NCI-H128 (cell line): ENCODE results near the gene CDC37L1.
"Not testable (repeated sequence)": the region's sequence is repeated elsewhere in the genome, so short reads cannot be mapped to it uniquely, and the experiment has no call there.

Experiments
- DNase-seq: peaks from one replicate; lab custom pipeline; 2025; ENCODE audit not compliant: unreplicated experiment; lab: John Stamatoyannopoulos, UW

CDC37L1 gene

DNA sequence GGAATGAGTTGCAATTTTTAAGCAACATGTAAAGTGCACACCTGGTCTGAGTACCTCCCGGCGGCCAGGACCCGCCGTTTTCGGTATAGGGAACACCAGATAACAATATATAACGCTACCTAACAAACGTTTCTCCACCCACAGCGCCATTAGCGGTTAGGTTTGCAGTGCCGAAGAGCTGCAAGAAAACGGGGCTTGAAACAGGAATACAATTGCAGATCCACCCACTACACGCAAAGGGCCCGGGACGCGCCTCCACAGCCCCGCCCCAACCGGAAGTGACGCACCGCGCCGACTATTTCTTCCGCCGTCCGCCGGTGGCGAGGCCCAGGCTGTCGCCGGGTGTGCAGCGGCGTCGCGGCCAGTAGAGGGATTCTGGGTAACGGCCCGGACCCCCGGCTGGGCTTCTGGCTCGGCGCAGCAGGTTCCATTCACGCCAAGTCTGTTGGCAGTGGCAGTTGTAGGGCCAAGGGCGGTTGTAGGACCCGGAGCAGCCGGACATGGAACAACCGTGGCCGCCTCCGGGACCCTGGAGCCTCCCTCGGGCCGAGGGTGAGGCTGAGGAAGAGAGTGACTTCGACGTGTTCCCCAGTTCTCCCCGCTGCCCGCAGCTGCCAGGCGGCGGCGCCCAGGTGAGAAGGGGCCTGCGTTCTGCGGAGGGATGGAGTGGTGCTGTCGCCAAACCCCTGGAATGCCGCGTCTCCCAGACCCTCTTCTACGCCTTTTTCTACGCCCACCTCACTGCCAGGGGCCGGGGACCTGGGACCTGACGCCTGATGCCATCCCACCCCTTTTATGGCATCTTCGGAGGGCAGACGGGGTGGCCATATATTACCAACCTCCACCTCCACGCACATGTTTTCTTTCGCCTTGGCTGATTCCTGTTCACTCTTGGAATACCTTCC lies at the start of gene CDC37L1:
Gene CDC37L1 (plus strand): TSS at position 302 of the 905 bp plus-strand sequence. CDS start 199 bp downstream, at position 501.
- DNase-seq = peak; percentile 89

DNA sequence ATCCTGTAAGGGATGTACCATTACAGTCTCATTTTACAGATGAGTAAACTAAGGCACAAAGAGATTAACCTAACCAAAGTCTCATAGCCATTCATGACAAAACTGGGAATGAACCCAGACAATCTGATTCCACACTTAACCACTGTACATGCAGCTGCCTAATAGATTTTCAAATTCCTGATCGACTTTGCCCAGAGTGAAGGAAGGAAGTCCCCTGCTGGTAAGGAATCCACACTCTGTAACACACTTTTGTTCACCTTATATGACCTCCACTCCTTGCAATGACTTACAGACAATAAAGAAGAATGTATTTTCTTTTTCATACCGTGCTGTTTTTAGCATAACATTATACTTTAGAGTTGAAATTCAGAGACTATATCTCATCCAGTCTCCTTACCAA lies 48.5 kb upstream of the CDC37L1 start:
- no peak for DNase-seq

DNA sequence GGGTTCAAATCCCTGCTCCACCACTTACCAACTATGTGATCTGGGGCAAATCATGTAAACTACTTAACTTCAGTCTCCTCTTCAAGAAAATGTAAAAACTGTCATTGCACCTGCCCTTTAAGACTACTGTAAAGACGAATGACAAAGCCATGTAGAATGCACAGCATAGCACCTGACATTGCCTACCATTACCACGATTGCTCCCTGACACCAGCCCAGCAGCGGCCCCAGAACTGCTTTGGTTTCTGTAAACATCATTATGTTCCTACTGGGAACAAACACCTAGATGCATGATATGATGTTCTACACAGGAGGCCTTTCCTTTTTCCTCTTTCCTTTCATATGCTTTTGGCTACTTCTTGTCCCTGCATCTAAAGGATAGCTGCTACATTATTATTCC lies 40.4 kb upstream of the CDC37L1 start:
- no peak for DNase-seq

DNA sequence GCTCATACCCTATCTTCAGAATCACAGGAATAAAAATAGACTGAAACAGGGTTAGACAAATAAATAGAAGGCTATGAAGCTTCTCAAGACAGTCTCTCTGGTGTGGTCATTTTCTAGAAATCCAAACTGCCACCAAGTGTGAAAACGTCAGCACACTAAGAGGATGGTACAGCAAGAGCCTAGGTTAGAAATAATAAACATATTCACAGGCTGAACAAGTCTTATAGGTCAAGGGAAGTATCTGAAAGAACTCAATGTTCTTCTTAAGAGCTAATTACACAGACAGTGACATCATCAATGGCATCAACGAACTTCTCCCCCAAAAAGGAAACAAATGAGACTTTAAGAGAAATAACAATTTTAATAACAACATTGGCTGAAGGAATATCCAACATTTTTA lies 39.9 kb upstream of the CDC37L1 start:
- no peak for DNase-seq

DNA sequence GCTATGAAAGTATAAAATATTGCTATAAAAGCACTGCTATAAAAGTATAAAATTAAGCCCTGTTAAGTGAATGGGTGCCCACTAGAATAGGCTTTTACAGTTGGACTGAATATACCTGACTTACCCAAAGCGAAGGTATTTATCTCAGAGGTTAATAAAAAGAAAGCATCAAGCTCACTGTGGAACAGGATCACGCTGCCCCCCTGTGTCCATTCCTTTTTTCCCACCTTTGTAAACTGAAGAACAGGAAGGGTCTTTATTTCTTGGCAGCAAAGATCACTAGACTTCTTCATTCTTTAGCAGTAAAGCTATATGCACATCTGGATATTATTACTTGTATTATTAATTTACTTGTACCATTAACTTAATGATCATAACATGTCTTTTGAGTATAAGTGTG lies 39.3 kb upstream of the CDC37L1 start:
- DNase-seq = no peak

DNA sequence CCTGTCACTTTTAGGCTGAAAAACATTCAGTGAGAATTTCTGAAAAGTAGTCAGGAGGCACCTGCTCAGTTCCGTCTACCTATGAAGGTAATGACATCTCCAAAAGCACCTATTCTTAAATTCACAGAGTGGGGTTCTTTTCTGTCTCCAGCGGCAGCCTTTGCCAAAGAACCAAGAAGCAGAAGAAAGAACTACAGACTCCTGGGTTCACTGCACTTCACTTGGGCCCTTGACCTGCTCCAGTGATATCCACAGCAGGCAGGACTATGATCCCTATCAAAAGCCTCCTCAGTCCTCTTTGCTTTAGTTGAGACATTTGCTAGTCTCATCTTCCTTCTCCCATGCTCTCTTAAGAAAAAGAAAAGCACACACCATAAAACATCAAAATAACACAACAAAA lies 37.0 kb upstream of the CDC37L1 start:
- no peak for DNase-seq

DNA sequence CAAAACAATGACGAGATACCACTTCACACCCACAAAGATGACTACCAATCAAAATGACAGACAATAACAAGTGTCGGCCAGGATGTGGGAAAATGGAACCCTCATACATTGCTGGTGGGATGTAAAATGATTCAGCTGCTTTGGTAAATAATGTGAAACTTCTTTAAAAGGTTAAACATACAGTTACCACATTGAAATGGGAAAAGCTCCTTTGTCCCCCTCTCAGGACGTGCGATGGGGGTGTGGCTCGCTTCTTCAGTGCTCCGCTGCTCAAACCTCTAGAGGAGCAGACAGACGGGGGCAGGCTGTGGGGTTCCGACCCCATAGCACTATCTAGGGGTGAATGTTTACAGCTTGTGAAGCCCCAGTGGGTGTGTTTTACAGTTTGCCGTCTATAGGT lies 25.3 kb upstream of the CDC37L1 start:
- DNase-seq = no peak

DNA sequence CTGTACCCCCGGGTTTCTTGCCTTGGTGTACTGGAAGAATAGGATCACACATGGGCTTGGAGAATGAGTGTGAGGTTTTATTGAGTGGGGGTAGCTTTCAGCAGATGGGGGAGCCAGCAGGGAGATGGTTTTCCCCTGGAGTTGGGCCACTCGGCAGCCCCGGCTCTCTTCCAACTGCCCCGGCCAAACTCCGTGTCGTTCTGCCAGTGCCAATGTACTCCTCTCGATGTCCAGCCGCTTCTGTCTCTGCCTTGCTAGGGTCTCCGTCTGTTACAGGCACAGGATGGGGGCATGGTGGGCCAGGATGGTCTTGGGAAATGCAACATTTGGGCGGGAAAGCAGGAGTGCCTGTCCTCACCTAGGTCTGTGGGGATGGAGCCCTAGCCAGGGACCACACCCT lies 24.8 kb upstream of the CDC37L1 start:
- no peak for DNase-seq

DNA sequence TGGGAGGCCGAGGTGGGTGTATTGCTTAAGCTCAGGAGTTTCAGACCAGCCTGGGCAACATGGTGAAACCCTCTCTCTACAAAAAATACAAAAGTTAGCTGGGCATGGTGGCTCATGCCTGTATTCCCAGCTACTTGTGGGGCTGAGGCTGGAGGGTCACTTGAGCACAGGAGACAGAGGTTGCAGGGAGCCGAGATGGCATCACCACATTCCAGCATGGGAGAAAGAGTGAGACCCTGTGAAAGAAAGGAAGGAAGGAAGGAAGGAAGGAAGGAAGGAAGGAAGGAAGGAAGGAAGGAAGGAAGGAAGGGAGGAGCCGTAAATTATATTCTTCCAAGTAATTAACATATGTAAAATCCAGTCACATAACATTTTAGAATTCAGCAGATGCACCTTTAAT lies 23.2 kb upstream of the CDC37L1 start:
- DNase-seq = not testable (repeated sequence)

DNA sequence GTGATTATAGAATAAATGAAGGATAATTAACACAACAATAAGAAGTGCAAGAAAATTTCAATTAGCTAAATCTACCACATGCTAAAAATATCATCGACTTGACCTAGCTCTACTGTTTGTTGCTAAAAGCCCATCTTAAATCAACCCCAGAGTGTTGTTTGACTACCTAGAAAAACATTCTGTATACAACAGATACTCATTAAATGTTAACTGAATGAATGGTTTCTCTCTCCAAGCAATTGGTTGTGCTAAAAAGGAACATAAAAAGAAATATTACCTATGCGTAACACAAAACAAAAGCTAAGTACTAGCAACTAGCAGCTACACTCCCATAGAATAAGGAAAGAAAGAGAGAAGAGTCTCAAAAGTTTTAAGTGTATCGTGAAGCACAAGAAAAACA lies 22.7 kb upstream of the CDC37L1 start:
- no peak for DNase-seq

DNA sequence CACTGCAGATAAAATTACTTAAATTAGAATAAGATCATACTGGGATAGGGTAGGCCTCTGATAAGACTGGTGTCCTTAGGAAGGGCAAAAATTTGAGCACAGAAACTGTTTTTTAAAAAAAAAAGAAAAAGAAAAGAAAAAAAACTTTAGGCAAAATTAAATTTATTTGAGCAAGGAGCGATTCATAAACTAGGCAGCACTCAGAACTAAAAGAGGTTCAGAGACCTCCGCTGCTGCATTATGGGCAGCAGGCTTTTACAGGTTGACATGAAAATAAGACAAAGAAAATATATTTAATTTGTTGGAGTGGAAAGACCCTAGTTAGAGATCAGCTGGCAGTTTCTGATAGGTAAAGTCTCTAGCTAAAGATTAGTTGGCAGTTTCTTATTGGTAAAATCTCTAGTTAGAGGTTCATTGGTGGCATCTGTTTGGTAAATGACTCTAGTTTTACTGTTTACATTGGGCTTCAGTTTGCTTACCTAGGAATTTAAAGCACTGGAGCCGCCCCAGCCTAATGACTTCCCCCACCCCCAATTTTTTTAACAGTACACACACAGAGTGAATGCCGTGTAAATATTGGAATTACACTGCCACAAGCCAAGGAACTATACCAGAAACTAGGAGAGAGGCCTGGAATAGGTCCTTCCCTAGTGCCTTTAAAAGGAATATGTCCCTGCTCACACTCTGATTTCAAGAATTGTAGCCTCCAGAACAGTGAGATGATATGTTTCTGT lies 21.8 kb upstream of the CDC37L1 start:
- no peak for DNase-seq

DNA sequence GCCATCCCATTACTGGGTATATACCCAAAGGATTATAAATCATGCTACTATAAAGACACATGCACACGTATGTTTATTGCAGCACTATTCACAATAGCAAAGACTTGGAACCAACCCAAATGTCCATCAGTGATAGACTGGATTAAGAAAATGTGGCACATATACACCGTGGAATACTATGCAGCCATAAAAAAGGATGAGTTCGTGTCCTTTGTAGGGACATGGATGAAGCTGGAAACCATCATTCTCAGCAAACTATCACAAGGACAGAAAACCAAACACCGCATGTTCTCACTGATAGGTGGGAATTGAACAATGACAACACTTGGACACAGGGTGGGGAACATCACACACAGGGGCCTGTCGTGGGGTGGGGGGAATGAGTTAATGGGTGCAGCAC lies 18.7 kb upstream of the CDC37L1 start:
- DNase-seq = not testable (repeated sequence)

DNA sequence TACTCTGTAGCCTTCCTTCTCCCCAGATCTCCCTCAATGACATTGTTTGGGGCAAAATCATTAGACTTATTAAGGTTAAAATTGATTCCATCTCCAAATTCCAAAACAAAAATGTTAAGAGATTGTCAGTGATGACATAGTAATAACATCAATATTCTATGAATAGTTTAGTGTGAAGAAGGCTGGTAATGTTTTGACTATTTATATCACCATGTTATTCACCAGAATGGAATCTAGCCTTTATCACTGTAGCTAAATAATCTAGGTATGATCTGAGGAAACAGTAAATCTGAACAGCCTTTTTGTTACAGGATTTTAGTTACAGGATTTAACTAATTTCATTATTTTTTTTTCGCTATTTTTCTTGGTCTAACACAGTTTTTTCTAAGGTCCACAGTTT lies 18.2 kb upstream of the CDC37L1 start:
- DNase-seq = no peak

DNA sequence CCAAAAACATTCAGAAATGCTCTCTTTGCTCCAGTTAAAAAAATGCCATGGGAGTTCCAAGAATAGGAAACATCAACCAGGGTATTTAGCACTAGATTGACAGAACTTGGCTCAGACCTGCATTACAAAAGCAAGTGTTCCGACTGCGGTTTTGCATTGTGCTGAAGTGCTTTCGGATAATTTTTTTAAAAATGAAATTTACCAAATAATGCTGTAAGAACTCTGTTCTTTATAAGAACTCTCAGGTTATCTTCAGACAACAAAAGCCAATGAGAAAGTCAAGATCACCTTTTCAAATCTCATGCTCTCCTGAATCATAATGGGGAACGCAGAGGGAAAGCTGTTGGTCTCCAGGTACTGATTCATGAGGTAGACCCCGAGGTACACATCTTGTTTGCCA lies 17.8 kb upstream of the CDC37L1 start:
- no peak for DNase-seq

DNA sequence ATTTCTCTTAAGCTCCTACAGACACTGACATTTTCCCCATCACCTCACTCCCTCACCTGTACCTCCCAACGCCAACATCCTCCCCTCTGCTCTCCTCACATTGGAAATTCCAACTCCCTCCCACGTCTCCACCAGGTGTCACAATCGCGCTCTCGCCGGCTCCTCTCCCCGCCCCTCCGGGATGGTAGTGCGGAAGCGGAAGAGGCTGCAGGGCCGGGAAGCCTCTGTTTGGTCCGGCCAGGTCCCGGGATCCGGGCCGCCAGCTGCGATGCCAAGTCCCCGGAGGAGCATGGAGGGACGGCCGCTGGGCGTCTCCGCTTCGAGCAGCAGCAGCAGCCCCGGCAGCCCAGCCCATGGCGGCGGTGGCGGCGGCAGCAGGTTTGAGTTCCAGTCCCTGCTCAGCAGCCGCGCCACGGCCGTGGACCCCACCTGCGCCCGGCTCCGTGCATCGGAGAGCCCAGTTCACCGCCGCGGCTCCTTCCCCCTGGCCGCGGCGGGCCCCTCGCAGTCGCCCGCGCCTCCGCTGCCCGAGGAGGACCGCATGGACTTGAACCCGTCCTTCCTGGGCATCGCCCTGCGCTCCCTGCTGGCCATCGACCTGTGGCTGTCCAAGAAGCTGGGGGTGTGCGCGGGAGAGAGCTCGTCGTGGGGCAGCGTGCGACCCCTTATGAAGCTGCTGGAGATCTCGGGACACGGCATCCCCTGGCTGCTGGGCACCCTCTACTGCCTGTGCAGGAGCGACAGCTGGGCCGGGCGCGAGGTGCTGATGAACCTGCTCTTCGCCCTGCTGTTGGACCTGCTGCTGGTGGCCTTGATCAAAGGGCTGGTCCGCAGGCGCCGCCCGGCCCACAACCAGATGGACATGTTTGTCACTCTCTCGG lies 17.0 kb upstream of the CDC37L1 start, which contains the start of gene PLPP6:
Gene PLPP6 (plus strand): TSS at position 187 of the 881 bp plus-strand sequence. CDS start 82 bp downstream, at position 269.
- peak; percentile 83 for DNase-seq

DNA sequence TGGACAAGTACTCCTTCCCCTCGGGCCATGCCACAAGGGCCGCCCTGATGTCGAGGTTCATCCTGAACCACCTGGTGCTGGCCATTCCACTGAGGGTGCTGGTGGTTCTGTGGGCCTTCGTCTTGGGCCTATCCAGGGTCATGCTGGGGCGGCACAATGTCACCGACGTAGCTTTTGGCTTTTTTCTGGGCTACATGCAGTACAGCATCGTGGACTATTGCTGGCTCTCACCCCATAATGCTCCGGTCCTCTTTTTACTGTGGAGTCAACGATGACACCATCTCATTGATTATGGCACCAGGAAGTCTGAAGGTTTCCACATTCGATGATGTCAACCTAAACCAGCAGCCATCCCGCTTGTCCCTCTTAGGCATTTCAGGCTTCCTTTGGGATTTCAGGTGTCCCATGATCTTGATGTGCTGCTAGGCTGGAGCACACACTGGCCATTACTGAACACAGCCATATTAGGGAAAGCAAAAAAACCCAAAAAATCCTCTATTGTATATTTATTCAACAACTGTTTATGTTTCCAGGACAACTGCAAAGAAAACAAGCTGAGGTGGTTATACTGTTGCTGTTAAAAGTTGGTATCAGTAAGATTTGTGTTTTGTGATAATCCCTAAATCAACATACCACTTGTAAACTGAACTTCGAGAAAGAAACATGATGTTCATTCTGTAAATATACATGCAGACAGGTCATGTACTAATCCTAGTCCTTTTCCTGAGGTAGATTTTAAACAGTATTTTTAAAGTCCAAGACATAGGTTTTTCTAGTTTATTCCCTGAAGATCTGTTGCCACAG lies 16.2 kb upstream of the CDC37L1 start:
- no peak for DNase-seq

DNA sequence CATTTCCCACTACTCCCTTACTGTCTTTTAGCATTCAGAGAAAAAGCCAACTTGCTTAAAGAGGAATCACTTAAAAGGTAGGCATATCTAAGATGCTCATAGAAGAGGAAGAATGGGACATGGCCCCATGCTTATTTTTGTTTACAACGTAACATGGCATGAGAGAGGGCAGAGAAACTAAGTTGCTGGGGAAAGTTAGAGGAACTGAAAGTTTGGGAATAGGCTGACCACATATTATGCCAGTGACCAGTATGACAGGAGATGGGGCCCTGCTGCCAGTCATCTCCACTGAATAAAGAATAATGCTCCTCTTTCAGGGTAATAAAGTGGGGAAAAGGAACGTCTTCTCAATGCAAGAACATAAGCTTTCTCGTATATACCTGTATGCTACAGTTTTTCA lies 15.4 kb upstream of the CDC37L1 start:
- DNase-seq = no peak

DNA sequence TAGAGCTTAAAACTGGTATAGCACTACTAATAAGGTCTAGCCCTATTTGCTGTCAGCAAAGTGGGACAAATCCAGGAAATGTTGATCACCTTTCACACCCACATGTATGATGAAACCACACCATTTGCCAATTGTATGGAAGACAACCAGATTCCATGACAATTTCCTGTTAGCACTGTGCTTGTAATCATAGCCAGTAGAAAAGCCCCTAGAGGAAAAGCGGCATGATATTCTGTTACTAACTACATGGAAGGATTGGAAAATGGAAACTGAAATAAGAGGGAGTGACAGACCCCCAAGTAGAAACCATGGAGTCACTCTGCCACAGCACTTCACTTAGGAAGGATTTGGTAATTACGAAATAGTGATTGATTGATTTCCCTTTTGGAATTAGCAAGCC lies 14.0 kb upstream of the CDC37L1 start:
- DNase-seq = no peak

DNA sequence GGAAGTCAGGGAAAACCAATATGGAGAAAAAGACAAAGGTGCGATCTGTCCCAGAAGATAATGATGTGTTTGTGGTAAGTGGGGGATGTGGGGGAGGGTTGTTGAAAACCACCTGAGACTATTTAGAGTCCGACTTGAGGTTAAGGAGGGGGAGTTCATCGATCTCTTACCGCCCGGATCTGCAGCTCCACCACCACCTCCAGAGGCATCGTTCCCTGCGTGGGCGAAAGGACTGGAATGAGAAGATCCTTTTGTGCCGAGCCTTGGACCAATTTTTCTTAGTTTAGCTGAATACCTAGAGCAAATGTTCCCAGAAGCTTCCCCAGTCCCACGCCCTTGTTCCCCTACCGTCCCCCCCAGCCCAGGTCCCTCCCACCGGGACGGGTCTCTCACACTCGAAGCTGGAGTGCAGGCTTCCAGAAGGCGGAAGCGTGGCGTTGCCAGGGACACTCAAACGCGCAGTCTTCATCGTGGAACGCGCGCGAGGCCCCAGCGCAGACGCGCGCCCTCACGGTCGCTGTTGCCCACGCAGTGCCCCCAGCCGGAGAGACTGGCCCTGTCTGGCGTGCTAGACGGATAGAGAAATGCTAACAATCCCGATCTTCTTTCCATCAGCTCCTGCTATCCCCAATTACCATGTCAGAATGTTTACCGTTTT lies 13.2 kb upstream of the CDC37L1 start, which contains the start of gene SPATA6L:
Gene SPATA6L (minus strand): TSS at position 439 of the 658 bp plus-strand sequence. CDS start 230 bp downstream, at position 209.
- peak; percentile 49 for DNase-seq

DNA sequence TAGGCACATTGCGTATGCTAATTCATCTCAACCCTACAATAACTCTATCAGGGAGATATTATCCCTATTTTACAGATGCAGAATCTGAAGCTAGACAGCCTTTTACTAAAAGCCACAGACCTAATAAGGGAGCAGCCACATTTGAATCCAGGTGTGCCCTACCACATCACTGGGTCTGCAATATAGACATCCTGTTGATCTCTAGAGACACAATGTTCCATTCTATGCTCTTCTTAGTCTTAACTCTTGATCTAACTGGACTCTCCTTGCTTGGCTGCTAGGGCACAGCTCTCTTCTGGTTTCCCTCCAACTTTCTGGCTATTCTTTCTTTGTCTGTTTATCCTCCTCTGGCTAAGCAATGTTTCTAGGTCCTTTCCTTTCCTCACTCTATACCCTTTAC lies 11.7 kb upstream of the CDC37L1 start:
- DNase-seq = no peak
